ENCODE measurements around the gene FOXP4.
A peak's percentile ranks its signal among the peaks of the same experiment; 100 is the strongest.

Gene FOXP4

GRCh38 chr6:41545703-41546474 is at the start of gene FOXP4:
Gene FOXP4 (plus strand): TSS chr6:41546381. CDS start chr6:41565761, 19,380 bp downstream.
- DNase-seq, result peak; percentile 90

- no peak for DNase-seq
Observed at GRCh38 chr6:41497573-41497972, 48.6 kb upstream of the FOXP4 start.

- DNase-seq, result no peak
Observed at GRCh38 chr6:41497994-41498393, 48.2 kb upstream of the FOXP4 start.

GRCh38 chr6:41498968-41499599 is 47.1 kb upstream of the FOXP4 start:
- no peak for DNase-seq

- DNase-seq, result no peak
Observed at GRCh38 chr6:41500561-41500960, 45.6 kb upstream of the FOXP4 start.

GRCh38 chr6:41502566-41502916 is 43.6 kb upstream of the FOXP4 start:
- no peak for DNase-seq

GRCh38 chr6:41502917-41503671 is 43.1 kb upstream of the FOXP4 start:
- DNase-seq, result no peak

- DNase-seq, result no peak
Observed at GRCh38 chr6:41503827-41504465, 42.2 kb upstream of the FOXP4 start.

GRCh38 chr6:41504466-41505121 is 41.6 kb upstream of the FOXP4 start:
- no peak for DNase-seq

- DNase-seq, result peak; percentile 70
Observed at GRCh38 chr6:41505122-41506049, 40.8 kb upstream of the FOXP4 start.

GRCh38 chr6:41508479-41508878 is 37.7 kb upstream of the FOXP4 start:
- no peak for DNase-seq

GRCh38 chr6:41509580-41509979 is 36.6 kb upstream of the FOXP4 start:
- no peak for DNase-seq

- DNase-seq, result no peak
Observed at GRCh38 chr6:41511443-41512060, 34.6 kb upstream of the FOXP4 start.

GRCh38 chr6:41512146-41512701 is 34.0 kb upstream of the FOXP4 start:
- DNase-seq, result no peak

- DNase-seq, result no peak
Observed at GRCh38 chr6:41515995-41516394, 30.2 kb upstream of the FOXP4 start.

GRCh38 chr6:41518118-41518517 is 28.1 kb upstream of the FOXP4 start:
- DNase-seq, result no peak

GRCh38 chr6:41519305-41519744 is 26.9 kb upstream of the FOXP4 start:
- DNase-seq, result no peak

- no peak for DNase-seq
Observed at GRCh38 chr6:41519745-41520699, 26.2 kb upstream of the FOXP4 start.

- no peak for DNase-seq
Observed at GRCh38 chr6:41522780-41523548, 23.2 kb upstream of the FOXP4 start.
